B cell (primary cell): ENCODE measurements around the gene GON4L. TPM values are rescaled to one million over a fixed set of nuclear protein-coding genes. Genes with fewer than 3 reads are reported as not detected.
"Not testable (repeated sequence)": the region's sequence is repeated elsewhere in the genome, so short reads cannot be mapped to it uniquely, and the experiment has no call there.

Source experiments
- ATAC-seq: fragments of 200-7000 bp; cut with Tn5 transposase; one replicate; pipeline ENCODE4 v1.10.0; 2021; ENCODE audit warnings: low read depth, mild to moderate bottlenecking, moderate number of reproducible peaks, moderate library complexity
- CTCF ChIA-PET: fragments of 350-600 bp; sonication (Branson Sonifier 250); formaldehyde crosslinking; loops from one replicate; lab custom pipeline; 2021; ENCODE audit warnings: antibody characterized with exemption, inconsistent platforms; lab: Charles Lee
- POLR2A ChIA-PET: fragments of 350-600 bp; sonication (Branson Sonifier 250); formaldehyde crosslinking; loops from one replicate; lab custom pipeline; 2021; ENCODE audit warnings: antibody characterized with exemption; lab: Charles Lee
- DNase-seq: peaks from one replicate; pipeline ENCODE4 v3.0.0; 2013
- H2AFZ ChIP-seq: 2 replicates; pipeline ENCODE4 v1.6.1; 2012; ENCODE audit warnings: mild to moderate bottlenecking, low read depth, low read length; ENCODE audit not compliant: insufficient read depth, poor library complexity, severe bottlenecking
- H3K27ac ChIP-seq, 2 donors: 1 replicate in 1 of 2; 2 replicates in 1 of 2; pipeline ENCODE4 v1.5.1; 2012 to 2013; ENCODE audit warnings: low read length in 2 of 2, mild to moderate bottlenecking in 2 of 2, moderate library complexity in 1 of 2
- H3K27me3 ChIP-seq, 4 experiments: fragments of 200-600 bp in 1 of 4; sonication (generic) in 1 of 4; replicated peaks in 1 of 4; 1 replicate in 2 of 4; 2 replicates in 2 of 4; pipeline versions ENCODE4 v1.6.1 to v1.7.0; 2013 to 2016; ENCODE audit warnings: low read length in 3 of 4, mild to moderate bottlenecking in 2 of 4, mixed read lengths in 1 of 4, moderate library complexity in 1 of 4; ENCODE audit not compliant: insufficient read depth in 4 of 4, control insufficient read depth in 3 of 4; ENCODE audit errors: control extremely low read depth in 1 of 4
- H3K36me3 ChIP-seq, 2 experiments: replicated peaks in 1 of 2; 1 replicate in 1 of 2; 2 replicates in 1 of 2; pipeline versions ENCODE4 v1.6.1 to v1.7.1; 2013; ENCODE audit warnings: low read length in 1 of 2; ENCODE audit not compliant: insufficient read depth in 2 of 2, control insufficient read depth in 1 of 2; ENCODE audit errors: control extremely low read depth in 1 of 2, extremely low read depth in 1 of 2
- H3K4me1 ChIP-seq, 2 donors: fragments of 200-600 bp in 1 of 2; sonication (generic) in 1 of 2; 1 replicate in 1 of 2; 2 replicates in 1 of 2; pipeline versions ENCODE4 v1.5.1 to v1.6.1; 2013 to 2017; ENCODE audit warnings: low read length in 2 of 2; ENCODE audit not compliant: control insufficient read depth in 2 of 2, insufficient read depth in 2 of 2
- H3K4me2 ChIP-seq: replicated peaks from 2 replicates; pipeline ENCODE3; 2012; ENCODE audit warnings: mild to moderate bottlenecking, low read depth, low read length; ENCODE audit not compliant: poor library complexity, severe bottlenecking
- H3K4me3 ChIP-seq, 5 experiments: fragments of 200-600 bp in 1 of 5; sonication (generic) in 1 of 5; 1 replicate in 3 of 5; 2 replicates in 2 of 5; pipeline versions ENCODE4 v1.5.1 to v1.7.0; 2011 to 2016; ENCODE audit warnings: low read length in 4 of 5, mild to moderate bottlenecking in 4 of 5, low read depth in 2 of 5, control low read depth in 1 of 5, moderate library complexity in 1 of 5; ENCODE audit not compliant: insufficient read depth in 1 of 5; ENCODE audit errors: control extremely low read depth in 1 of 5, extremely low read depth in 1 of 5
- H3K79me2 ChIP-seq: fragments of 200-600 bp; sonication (generic); one replicate; pipeline ENCODE4 v1.6.0; 2016; ENCODE audit warnings: low read length; ENCODE audit not compliant: control insufficient read depth, insufficient read depth
- H3K9ac ChIP-seq: fragments of 200-600 bp; sonication (generic); 2 replicates; pipeline ENCODE4 v1.6.1; 2017; ENCODE audit warnings: mild to moderate bottlenecking, low read length, moderate library complexity
- H3K9me3 ChIP-seq, 3 donors: one replicate each; pipeline versions ENCODE4 v1.6.1 to v1.7.1; 2013; ENCODE audit warnings: low read length in 2 of 3; ENCODE audit not compliant: control insufficient read depth in 2 of 3, insufficient read depth in 1 of 3; ENCODE audit errors: control extremely low read depth in 1 of 3
- H4K20me1 ChIP-seq: 2 replicates; pipeline ENCODE4 v1.6.0; 2012; ENCODE audit warnings: mild to moderate bottlenecking, low read length; ENCODE audit not compliant: insufficient read depth, control insufficient read depth, poor library complexity, severe bottlenecking
- H3K27ac Mint-ChIP-seq: one replicate; pipeline ENCODE4 v1.8.0; 2021; ENCODE audit warnings: mixed read lengths
- H3K27me3 Mint-ChIP-seq: one replicate; pipeline ENCODE4 v1.8.0; 2021; ENCODE audit warnings: mixed read lengths
- H3K4me1 Mint-ChIP-seq: one replicate; pipeline ENCODE4 v1.8.0; 2021; ENCODE audit warnings: mixed read lengths
- H3K4me3 Mint-ChIP-seq: one replicate; pipeline ENCODE4 v1.8.0; 2021; ENCODE audit warnings: mixed read lengths
- H3K9me3 Mint-ChIP-seq: one replicate; pipeline ENCODE4 v1.8.0; 2022; ENCODE audit warnings: mixed read lengths; ENCODE audit not compliant: insufficient read depth
- WGBS: methylation state at CpG from one replicate; pipeline ENCODE4 v1.1.5; 2013; ENCODE audit warnings: missing lambda C conversion rate; ENCODE audit not compliant: insufficient coverage; 5-methylcytosine and 5-hydroxymethylcytosine counted together
- intact Hi-C: fragments of 100-400 bp; cut with micrococcal nuclease; formaldehyde crosslinking; loops from one replicate; pipeline ENCODE4 v1.10.0; 2022
- polyA plus RNA-seq: library from polyadenylated mRNA; depleted of rRNA; stranded (reverse); fragments of >200 nt; gene quantifications from 2 replicates; pipeline ENCODE4 v1.2.3, GENCODE V29; 2012
- total RNA-seq, 2 donors: library from RNA; stranded (reverse); fragments of 120-200 nt in 1 of 2; gene quantifications; 1 replicate in 1 of 2; 2 replicates in 1 of 2; pipeline versions ENCODE4 v1.2.3 to v1.2.4, GENCODE V29; 2013 to 2022

GON4L gene
- total and polyA plus RNA-seq, 2 donors (not counting 1 experiment from before 2014, with no cell fraction given): 54.4 to 127 TPM

DNA sequence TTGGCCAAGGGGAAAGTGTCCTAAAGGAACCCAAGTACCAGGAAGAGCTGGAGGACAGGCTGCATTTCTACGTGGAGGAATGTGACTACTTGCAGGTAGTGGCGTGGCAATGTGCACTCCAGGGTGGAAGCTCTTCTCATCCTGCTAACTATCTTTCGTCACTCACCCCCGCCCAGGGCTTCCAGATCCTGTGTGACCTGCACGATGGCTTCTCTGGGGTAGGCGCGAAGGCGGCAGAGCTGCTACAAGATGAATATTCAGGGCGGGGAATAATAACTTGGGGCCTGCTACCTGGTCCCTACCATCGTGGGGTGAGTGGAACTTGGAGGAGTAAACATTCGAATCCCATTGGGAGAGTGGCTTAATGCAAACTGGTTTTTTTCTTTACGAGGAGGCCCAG is 109.4 kb downstream of the GON4L start:
- not testable (repeated sequence) for H3K9me3 Mint-ChIP-seq, H3K4me1 Mint-ChIP-seq

GRCh38 chr1:155745284-155746228 is 111.5 kb downstream of the GON4L start:
- H3K9me3 Mint-ChIP-seq, H3K27me3 Mint-ChIP-seq, H3K9me3 ChIP-seq, H3K4me1 ChIP-seq, H3K79me2 ChIP-seq, H3K36me3 ChIP-seq, H4K20me1 ChIP-seq, H3K27me3 ChIP-seq, H3K4me1 Mint-ChIP-seq: not testable (repeated sequence)
- DNase-seq: peak; percentile 94
- H3K27ac ChIP-seq: peak overlapping the region; percentile 69 to 76
- ChIA-PET CTCF (interaction anchor here (1.2 to 1.4 kb wide), 2 partner anchors 20 to 495 kb away, joined by 3 to 7 read pairs; no protein-coding TSS in a partner anchor), POLR2A (interaction anchor here (0.9 kb wide), 1 partner anchor 113 kb away, joined by 3 read pairs; the partner anchor contains the start of gene SYT11)
- Mint-ChIP-seq H3K4me3 (peak overlapping the region; percentile 98), H3K27ac (peak overlapping the region; percentile 97)
- peak overlapping the region; percentile 64 to 91 (median 80) for H3K4me3 ChIP-seq
- peak; percentile 93 for ATAC-seq
- H3K9ac ChIP-seq: peak overlapping the region; percentile 91
- H2AFZ ChIP-seq: peak overlapping the region; percentile 92
- intact Hi-C loops: loop anchor here (2.0 to 5.0 kb wide), 3 partner anchors 57 to 309 kb away; partner anchors contain the start of genes ARHGEF2, DAP3, LAMTOR2 and YY1AP1
- 0% methylated on average over 29 of the region's 77 CpGs for WGBS
- H3K4me2 ChIP-seq: peak overlapping the region; percentile 85

More for the DNA sequence above, 109.4 kb downstream of the GON4L start:
- Mint-ChIP-seq H3K4me3 (peak overlapping the region; percentile 29), H3K27ac (peak overlapping the region; percentile 69)
- H3K27me3 ChIP-seq, H3K27me3 Mint-ChIP-seq, CTCF ChIA-PET, H2AFZ ChIP-seq, H3K4me1 ChIP-seq, H3K9me3 ChIP-seq, H4K20me1 ChIP-seq, H3K27ac ChIP-seq, H3K4me3 ChIP-seq, ATAC-seq, POLR2A ChIA-PET, H3K4me2 ChIP-seq, H3K36me3 ChIP-seq, H3K79me2 ChIP-seq, H3K9ac ChIP-seq, DNase-seq: not testable (repeated sequence)
- intact Hi-C loops: loop anchor here (5.0 kb wide), 1 partner anchor 230 kb away; the partner anchor contains the start of gene ARHGEF2
- WGBS: 94% methylated on average over 8 of the region's 12 CpGs
